ENCODE data around the gene VSIR.

Gene VSIR

GRCh38 chr10:71773221-71773971 lies at the start of gene VSIR:
VSIR (minus strand) TSS chr10:71773520; CDS start chr10:71773439, 81 bp downstream.
- DNase-seq = peak; percentile 66

GRCh38 chr10:71821909-71822763 lies 48.8 kb upstream of the VSIR start:
- peak; percentile 77 for DNase-seq

- DNase-seq = no peak
These were observed 47.6 kb upstream of the VSIR start for GRCh38 chr10:71820966-71821365.

- DNase-seq = no peak
These were observed 46.7 kb upstream of the VSIR start for GRCh38 chr10:71819985-71820384.

GRCh38 chr10:71819441-71819861 lies 46.1 kb upstream of the VSIR start:
- no peak for DNase-seq

- DNase-seq = no peak
These were observed 45.4 kb upstream of the VSIR start for GRCh38 chr10:71818674-71819260.

GRCh38 chr10:71817831-71818655 lies 44.7 kb upstream of the VSIR start:
- no peak for DNase-seq

- no peak for DNase-seq
These were observed 43.8 kb upstream of the VSIR start for GRCh38 chr10:71816936-71817618.

- no peak for DNase-seq
These were observed 43.1 kb upstream of the VSIR start for GRCh38 chr10:71816421-71816851.

- no peak for DNase-seq
These were observed 42.3 kb upstream of the VSIR start for GRCh38 chr10:71815515-71816130.

GRCh38 chr10:71814922-71815411 lies 41.6 kb upstream of the VSIR start:
- no peak for DNase-seq

- no peak for DNase-seq
These were observed 39.7 kb upstream of the VSIR start for GRCh38 chr10:71812913-71813590.

GRCh38 chr10:71812016-71812912 lies 38.9 kb upstream of the VSIR start:
- peak; percentile 34 for DNase-seq

GRCh38 chr10:71811351-71811750 lies 38.0 kb upstream of the VSIR start:
- no peak for DNase-seq

GRCh38 chr10:71810048-71810750 lies 36.9 kb upstream of the VSIR start:
- DNase-seq = no peak

- no peak for DNase-seq
These were observed 36.3 kb upstream of the VSIR start for GRCh38 chr10:71809628-71810027.

GRCh38 chr10:71807557-71808510 lies 34.5 kb upstream of the VSIR start:
- DNase-seq = no peak

Data from fibroblast of upper back skin (primary cell).